Measurements from ENCODE around the gene TAF4.

DNA sequence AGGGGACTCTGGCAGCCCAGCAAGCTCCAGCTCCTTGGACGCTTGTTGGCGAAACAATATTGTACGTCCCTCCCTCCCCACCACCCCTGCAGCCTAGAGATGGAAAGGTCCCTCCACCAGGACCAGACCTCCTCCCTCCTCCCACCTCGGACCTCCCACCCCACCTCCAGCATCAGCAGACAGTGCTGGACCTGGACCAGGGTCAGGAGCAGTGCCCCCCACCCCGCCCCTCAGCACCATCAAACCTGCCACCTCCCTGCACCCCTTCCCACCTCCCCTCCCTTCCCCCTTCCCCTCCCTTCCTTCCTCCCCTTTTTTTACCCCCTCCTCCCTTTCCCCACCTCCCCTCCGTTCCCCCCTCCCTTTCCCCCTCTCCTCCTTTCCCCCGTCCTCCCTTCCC, 98.4 kb downstream of the TAF4 start:
- TF ChIP-seq POLR2A (IDR thresholded peaks at IDR 0.05; ENCODE audit: low read length) (no peak), GATA1 (IDR thresholded peaks at IDR 0.05; ENCODE audit: low read depth, low read length) (no peak)
